ENCODE data around the gene MBD5.

The MBD5 gene

GRCh38 chr2:148201075-148202004 lies 180.4 kb downstream of the MBD5 start:
- no peak for TF ChIP-seq GATA3 (IDR thresholded peaks at IDR 0.05; ENCODE audit: low read depth, low read length)
- TF ChIP-seq GATA2 (IDR thresholded peaks at IDR 0.05; ENCODE audit: low read depth, low read length), result no peak

- TF ChIP-seq GATA3 (IDR thresholded peaks at IDR 0.05; ENCODE audit: low read depth, low read length) (no peak), GATA2 (IDR thresholded peaks at IDR 0.05; ENCODE audit: low read depth, low read length) (no peak)
Measured at GRCh38 chr2:148202237-148202636, 181.3 kb downstream of the MBD5 start.

GRCh38 chr2:148207111-148207510 lies 186.2 kb downstream of the MBD5 start:
- TF ChIP-seq GATA2 (IDR thresholded peaks at IDR 0.05; ENCODE audit: low read depth, low read length) (no peak), GATA3 (IDR thresholded peaks at IDR 0.05; ENCODE audit: low read depth, low read length) (no peak)

- TF ChIP-seq GATA2 (IDR thresholded peaks at IDR 0.05; ENCODE audit: low read depth, low read length) (no peak), GATA3 (IDR thresholded peaks at IDR 0.05; ENCODE audit: low read depth, low read length) (no peak)
Measured at GRCh38 chr2:148209603-148210002, 188.7 kb downstream of the MBD5 start.

- TF ChIP-seq GATA3 (IDR thresholded peaks at IDR 0.05; ENCODE audit: low read depth, low read length) (no peak), GATA2 (IDR thresholded peaks at IDR 0.05; ENCODE audit: low read depth, low read length) (no peak)
Measured at GRCh38 chr2:148218326-148219075, 197.6 kb downstream of the MBD5 start.

- TF ChIP-seq GATA3 (IDR thresholded peaks at IDR 0.05; ENCODE audit: low read depth, low read length) (no peak), GATA2 (IDR thresholded peaks at IDR 0.05; ENCODE audit: low read depth, low read length) (no peak)
Measured at GRCh38 chr2:148221166-148221565, 200.3 kb downstream of the MBD5 start.

- TF ChIP-seq GATA2 (IDR thresholded peaks at IDR 0.05; ENCODE audit: low read depth, low read length), result no peak
- TF ChIP-seq GATA3 (IDR thresholded peaks at IDR 0.05; ENCODE audit: low read depth, low read length), result no peak
Measured at GRCh38 chr2:148221926-148222325, 201.0 kb downstream of the MBD5 start.

GRCh38 chr2:148231858-148232257 lies 211.0 kb downstream of the MBD5 start:
- TF ChIP-seq GATA3 (IDR thresholded peaks at IDR 0.05; ENCODE audit: low read depth, low read length), result no peak
- no peak for TF ChIP-seq GATA2 (IDR thresholded peaks at IDR 0.05; ENCODE audit: low read depth, low read length)

- TF ChIP-seq GATA3 (IDR thresholded peaks at IDR 0.05; ENCODE audit: low read depth, low read length), result no peak
- TF ChIP-seq GATA2 (IDR thresholded peaks at IDR 0.05; ENCODE audit: low read depth, low read length), result no peak
Measured at GRCh38 chr2:148234143-148234542, 213.3 kb downstream of the MBD5 start.

GRCh38 chr2:148237911-148238310 lies 217.0 kb downstream of the MBD5 start:
- TF ChIP-seq GATA3 (IDR thresholded peaks at IDR 0.05; ENCODE audit: low read depth, low read length) (no peak), GATA2 (IDR thresholded peaks at IDR 0.05; ENCODE audit: low read depth, low read length) (no peak)

GRCh38 chr2:148238561-148238960 lies 217.7 kb downstream of the MBD5 start:
- TF ChIP-seq GATA3 (IDR thresholded peaks at IDR 0.05; ENCODE audit: low read depth, low read length) (no peak), GATA2 (IDR thresholded peaks at IDR 0.05; ENCODE audit: low read depth, low read length) (no peak)

GRCh38 chr2:148240838-148241237 lies 219.9 kb downstream of the MBD5 start:
- TF ChIP-seq GATA2 (IDR thresholded peaks at IDR 0.05; ENCODE audit: low read depth, low read length) (no peak), GATA3 (IDR thresholded peaks at IDR 0.05; ENCODE audit: low read depth, low read length) (no peak)

GRCh38 chr2:148244593-148245292 lies 223.9 kb downstream of the MBD5 start:
- TF ChIP-seq GATA2 (IDR thresholded peaks at IDR 0.05; ENCODE audit: low read depth, low read length), result no peak
- TF ChIP-seq GATA3 (IDR thresholded peaks at IDR 0.05; ENCODE audit: low read depth, low read length), result no peak

- TF ChIP-seq GATA3 (IDR thresholded peaks at IDR 0.05; ENCODE audit: low read depth, low read length) (no peak), GATA2 (IDR thresholded peaks at IDR 0.05; ENCODE audit: low read depth, low read length) (no peak)
Measured at GRCh38 chr2:148251993-148252392, 231.1 kb downstream of the MBD5 start.

All from SH-SY5Y (cell line).